ENCODE results near the gene FIG4. TPM values are rescaled to one million over a fixed set of nuclear protein-coding genes. Genes with fewer than 3 reads are reported as not detected.

Gene FIG4
- total and polyA plus RNA-seq, 2 donors (not counting 1 experiment from before 2014, with no cell fraction given) = 21.1 to 38.3 TPM

- H3K36me3 ChIP-seq (ENCODE audit: control insufficient read depth, insufficient read depth, low read length) = no peaks in the 10 kb centered on the region
- no peaks in the 10 kb centered on the region for H3K9me3 ChIP-seq (ENCODE audit: control insufficient read depth, insufficient read depth, low read depth, low read length)
- H3K27ac ChIP-seq (ENCODE audit: insufficient read depth, low read length) = no peak overlapping the region
- H3K4me1 ChIP-seq (ENCODE audit: control insufficient read depth, extremely low read depth, insufficient read depth, low read length) = peaks cover 5% of the 10 kb centered on the region
- H3K4me2 ChIP-seq (ENCODE audit: extremely low read depth, insufficient read depth, low read length) = peak overlapping the region; percentile 13
- no peak overlapping the region for H3K4me3 ChIP-seq (replicated peaks in 1 of 4; ENCODE audit: control extremely low read depth in 1 of 4, insufficient read depth in 1 of 4, low read depth in 3 of 4, low read length in 4 of 4)
- DNase-seq (ENCODE audit: low read depth in 2 of 2) = peak in 1 of 2 donors; percentile 80
- H4K20me1 ChIP-seq (ENCODE audit: control insufficient read depth, extremely low read depth, insufficient read depth, low read length) = no peaks in the 10 kb centered on the region
- H3K27me3 ChIP-seq (ENCODE audit: control insufficient read depth, insufficient read depth, low read length) = no peaks in the 10 kb centered on the region
- H2AFZ ChIP-seq (ENCODE audit: low read length) = no peak overlapping the region
- TF ChIP-seq CTCF (conservative IDR thresholded peaks at IDR 0.05 in 1 of 2, IDR thresholded peaks at IDR 0.05 in 1 of 2; ENCODE audit: low read depth in 1 of 2, low read length in 2 of 2) (no peak), EZH2 (IDR thresholded peaks at IDR 0.05; ENCODE audit: low read length, missing control alignments) (no peak)
- H3K9ac ChIP-seq (ENCODE audit: insufficient read depth, low read length) = no peak overlapping the region
- H3K79me2 ChIP-seq (ENCODE audit: control insufficient read depth, insufficient read depth, low read length) = no peaks in the 10 kb centered on the region
Observed at GRCh38 chr6:109772883-109773431, 81.9 kb downstream of the FIG4 start.

DNA sequence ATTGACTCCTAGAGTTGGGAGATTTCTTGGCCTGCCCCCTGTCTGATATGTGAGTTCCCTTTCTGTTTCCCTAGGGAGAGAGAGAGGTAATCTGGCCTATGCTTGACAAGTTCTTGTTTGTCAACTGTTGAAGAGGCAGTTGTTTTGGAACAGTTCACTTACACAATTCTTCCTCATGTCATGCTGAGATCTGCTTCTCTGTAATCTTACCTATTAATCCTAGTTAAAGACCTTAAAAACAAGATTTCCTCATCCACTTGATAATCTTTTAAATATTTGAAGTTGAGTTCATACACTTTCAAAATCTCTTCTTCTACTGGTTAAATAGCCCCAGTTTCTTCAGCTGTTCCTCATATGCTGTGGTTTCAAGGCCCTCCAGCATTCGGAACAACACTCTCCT lies 89.9 kb downstream of the FIG4 start:
- H3K4me2 ChIP-seq (ENCODE audit: extremely low read depth, insufficient read depth, low read length) = no peak overlapping the region
- no peak for DNase-seq (ENCODE audit: low read depth in 2 of 2)
- no peak for TF ChIP-seq EZH2 (IDR thresholded peaks at IDR 0.05; ENCODE audit: low read length, missing control alignments)
- no peak for TF ChIP-seq CTCF (conservative IDR thresholded peaks at IDR 0.05 in 1 of 2, IDR thresholded peaks at IDR 0.05 in 1 of 2; ENCODE audit: low read depth in 1 of 2, low read length in 2 of 2)
- H3K79me2 ChIP-seq (ENCODE audit: control insufficient read depth, insufficient read depth, low read length) = no peaks in the 10 kb centered on the region
- H3K27ac ChIP-seq (ENCODE audit: insufficient read depth, low read length) = no peak overlapping the region
- no peak overlapping the region for H2AFZ ChIP-seq (ENCODE audit: low read length)
- no peaks in the 10 kb centered on the region for H3K27me3 ChIP-seq (ENCODE audit: control insufficient read depth, insufficient read depth, low read length)
- H3K36me3 ChIP-seq (ENCODE audit: control insufficient read depth, insufficient read depth, low read length) = no peaks in the 10 kb centered on the region
- H3K9me3 ChIP-seq (ENCODE audit: control insufficient read depth, insufficient read depth, low read depth, low read length) = no peaks in the 10 kb centered on the region
- no peaks in the 10 kb centered on the region for H4K20me1 ChIP-seq (ENCODE audit: control insufficient read depth, extremely low read depth, insufficient read depth, low read length)
- H3K4me1 ChIP-seq (ENCODE audit: control insufficient read depth, extremely low read depth, insufficient read depth, low read length) = no peaks in the 10 kb centered on the region
- H3K4me3 ChIP-seq (replicated peaks in 1 of 4; ENCODE audit: control extremely low read depth in 1 of 4, insufficient read depth in 1 of 4, low read depth in 3 of 4, low read length in 4 of 4) = no peak overlapping the region
- no peak overlapping the region for H3K9ac ChIP-seq (ENCODE audit: insufficient read depth, low read length)

- no peak overlapping the region for H3K9ac ChIP-seq (ENCODE audit: insufficient read depth, low read length)
- H3K79me2 ChIP-seq (ENCODE audit: control insufficient read depth, insufficient read depth, low read length) = no peaks in the 10 kb centered on the region
- DNase-seq (ENCODE audit: low read depth in 2 of 2) = no peak
- H3K4me1 ChIP-seq (ENCODE audit: control insufficient read depth, extremely low read depth, insufficient read depth, low read length) = no peaks in the 10 kb centered on the region
- H3K36me3 ChIP-seq (ENCODE audit: control insufficient read depth, insufficient read depth, low read length) = no peaks in the 10 kb centered on the region
- no peak overlapping the region for H3K27ac ChIP-seq (ENCODE audit: insufficient read depth, low read length)
- H3K4me3 ChIP-seq (replicated peaks in 1 of 4; ENCODE audit: control extremely low read depth in 1 of 4, insufficient read depth in 1 of 4, low read depth in 3 of 4, low read length in 4 of 4) = no peak overlapping the region
- H2AFZ ChIP-seq (ENCODE audit: low read length) = no peak overlapping the region
- no peaks in the 10 kb centered on the region for H4K20me1 ChIP-seq (ENCODE audit: control insufficient read depth, extremely low read depth, insufficient read depth, low read length)
- no peak overlapping the region for H3K4me2 ChIP-seq (ENCODE audit: extremely low read depth, insufficient read depth, low read length)
- TF ChIP-seq CTCF (conservative IDR thresholded peaks at IDR 0.05 in 1 of 2, IDR thresholded peaks at IDR 0.05 in 1 of 2; ENCODE audit: low read depth in 1 of 2, low read length in 2 of 2) = no peak
- no peak for TF ChIP-seq EZH2 (IDR thresholded peaks at IDR 0.05; ENCODE audit: low read length, missing control alignments)
- H3K9me3 ChIP-seq (ENCODE audit: control insufficient read depth, insufficient read depth, low read depth, low read length) = no peaks in the 10 kb centered on the region
- H3K27me3 ChIP-seq (ENCODE audit: control insufficient read depth, insufficient read depth, low read length) = no peaks in the 10 kb centered on the region
Observed at GRCh38 chr6:109782491-109782999, 91.4 kb downstream of the FIG4 start.
